DND-41 (cell line): Measurements from ENCODE around the gene RAB43.

Experiments
- ATAC-seq: fragments of 200-7000 bp; cut with Tn5 transposase; 3 replicates; pipeline ENCODE4 v1.9.1; 2021; ENCODE audit warnings: low read depth; ENCODE audit not compliant: insufficient read depth
- DNase-seq: peaks from one replicate; pipeline ENCODE4 v3.0.0-alpha.2; 2020
- H2AFZ ChIP-seq: 2 replicates; pipeline ENCODE4 v1.6.0; 2012; ENCODE audit warnings: low read depth, low read length
- H3K27ac ChIP-seq: 2 replicates; pipeline ENCODE4 v1.5.1; 2012; ENCODE audit warnings: low read length, inconsistent platforms
- H3K27me3 ChIP-seq: fragments of 200-600 bp; sonication (generic); 2 replicates; pipeline ENCODE4 v1.6.0; 2012; ENCODE audit warnings: low read length, mild to moderate bottlenecking, inconsistent platforms; ENCODE audit not compliant: insufficient read depth, poor library complexity
- H3K36me3 ChIP-seq: 2 replicates; pipeline ENCODE4 v1.5.1; 2012; ENCODE audit warnings: low read length, inconsistent platforms; ENCODE audit not compliant: insufficient read depth
- H3K4me1 ChIP-seq: 2 replicates; pipeline ENCODE4 v1.5.1; 2012; ENCODE audit warnings: mild to moderate bottlenecking, low read length; ENCODE audit not compliant: insufficient read depth
- H3K4me2 ChIP-seq: 2 replicates; pipeline ENCODE4 v1.6.0; 2012; ENCODE audit warnings: mild to moderate bottlenecking, moderate library complexity, low read length, inconsistent platforms; ENCODE audit not compliant: insufficient read depth
- H3K4me3 ChIP-seq, 2 experiments: fragments of 200-600 bp in 1 of 2; shearing (Covaris generic) in 1 of 2; 2 replicates each; pipeline ENCODE4 v1.5.1; 2012 to 2016; ENCODE audit warnings: inconsistent platforms in 2 of 2, low read length in 2 of 2, mild to moderate bottlenecking in 2 of 2, low read depth in 1 of 2, moderate library complexity in 1 of 2
- H3K79me2 ChIP-seq: 2 replicates; pipeline ENCODE4 v1.6.0; 2012; ENCODE audit warnings: low read length, inconsistent platforms; ENCODE audit not compliant: insufficient read depth
- H3K9ac ChIP-seq: 2 replicates; pipeline ENCODE4 v1.6.0; 2012; ENCODE audit warnings: low read depth, mild to moderate bottlenecking, inconsistent platforms, low read length, moderate library complexity
- H3K9me3 ChIP-seq: 2 replicates; pipeline ENCODE4 v1.5.1; 2012; ENCODE audit warnings: low read length, moderate library complexity, mild to moderate bottlenecking, inconsistent platforms; ENCODE audit not compliant: insufficient read depth, severe bottlenecking
- H4K20me1 ChIP-seq: 2 replicates; pipeline ENCODE4 v1.6.0; 2012; ENCODE audit warnings: low read length; ENCODE audit not compliant: insufficient read depth
- EZH2 ChIP-seq: IDR thresholded peaks from 3 replicates; pipeline ENCODE4 v1.6.1; 2012; ENCODE audit warnings: borderline replicate concordance, low read depth, mild to moderate bottlenecking, moderate library complexity, low read length, inconsistent platforms; ENCODE audit not compliant: severe bottlenecking
- TF ChIP-seq, protein P1 (sequence below): IDR thresholded peaks from 2 replicates; pipeline ENCODE4 v1.5.1; 2012; ENCODE audit warnings: borderline replicate concordance, low read length, moderate library complexity, mild to moderate bottlenecking; ENCODE audit not compliant: poor library complexity, severe bottlenecking; ENCODE audit errors: extremely low read depth

The RAB43 gene

GRCh38 chr3:129087138-129087702 is 34.4 kb downstream of the RAB43 start:
- Histone ChIP-seq H3K27me3 (no peaks in the 10 kb centered on the region), H2AFZ (no peak overlapping the region), H3K4me3 (no peak overlapping the region), H3K4me1 (no peaks in the 10 kb centered on the region), H3K9ac (no peak overlapping the region), H3K27ac (no peak overlapping the region), H3K79me2 (no peaks in the 10 kb centered on the region), H4K20me1 (no peaks in the 10 kb centered on the region), H3K9me3 (no peaks in the 10 kb centered on the region), H3K36me3 (peaks cover 11% of the 10 kb centered on the region), H3K4me2 (no peak overlapping the region)
- DNase-seq (no peak), ATAC-seq (no peak)
- no peak for TF ChIP-seq EZH2

DNA sequence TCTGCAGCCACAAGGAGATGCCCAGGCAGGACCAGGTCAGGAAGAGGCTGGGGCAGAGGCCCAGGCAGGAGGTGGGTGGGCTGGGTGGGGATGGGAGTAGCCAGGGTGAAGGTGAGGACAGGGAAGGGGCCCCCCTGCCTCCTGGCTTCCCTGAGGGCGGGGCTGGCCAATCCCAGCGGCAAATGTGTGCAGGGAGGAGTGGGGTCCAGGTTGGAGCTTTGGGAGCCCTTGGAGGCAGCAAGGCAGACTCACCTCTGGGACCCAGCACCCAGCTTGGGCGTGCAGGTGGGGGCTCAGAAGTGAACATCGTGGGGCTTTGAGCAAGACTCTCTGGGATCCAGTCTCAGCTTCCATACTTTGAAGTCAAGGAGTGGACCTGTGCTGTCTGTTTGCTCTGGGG is 35.8 kb downstream of the RAB43 start:
- H3K4me3 ChIP-seq: no peak overlapping the region
- H3K79me2 ChIP-seq: no peaks in the 10 kb centered on the region
- no peaks in the 10 kb centered on the region for H3K27me3 ChIP-seq
- H3K4me1 ChIP-seq: no peaks in the 10 kb centered on the region
- H3K9ac ChIP-seq: no peak overlapping the region
- no peaks in the 10 kb centered on the region for H3K36me3 ChIP-seq
- no peak overlapping the region for H3K4me2 ChIP-seq
- no peaks in the 10 kb centered on the region for H3K9me3 ChIP-seq
- TF ChIP-seq, protein P1, sequence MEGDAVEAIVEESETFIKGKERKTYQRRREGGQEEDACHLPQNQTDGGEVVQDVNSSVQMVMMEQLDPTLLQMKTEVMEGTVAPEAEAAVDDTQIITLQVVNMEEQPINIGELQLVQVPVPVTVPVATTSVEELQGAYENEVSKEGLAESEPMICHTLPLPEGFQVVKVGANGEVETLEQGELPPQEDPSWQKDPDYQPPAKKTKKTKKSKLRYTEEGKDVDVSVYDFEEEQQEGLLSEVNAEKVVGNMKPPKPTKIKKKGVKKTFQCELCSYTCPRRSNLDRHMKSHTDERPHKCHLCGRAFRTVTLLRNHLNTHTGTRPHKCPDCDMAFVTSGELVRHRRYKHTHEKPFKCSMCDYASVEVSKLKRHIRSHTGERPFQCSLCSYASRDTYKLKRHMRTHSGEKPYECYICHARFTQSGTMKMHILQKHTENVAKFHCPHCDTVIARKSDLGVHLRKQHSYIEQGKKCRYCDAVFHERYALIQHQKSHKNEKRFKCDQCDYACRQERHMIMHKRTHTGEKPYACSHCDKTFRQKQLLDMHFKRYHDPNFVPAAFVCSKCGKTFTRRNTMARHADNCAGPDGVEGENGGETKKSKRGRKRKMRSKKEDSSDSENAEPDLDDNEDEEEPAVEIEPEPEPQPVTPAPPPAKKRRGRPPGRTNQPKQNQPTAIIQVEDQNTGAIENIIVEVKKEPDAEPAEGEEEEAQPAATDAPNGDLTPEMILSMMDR: no peak
- TF ChIP-seq EZH2: no peak
- no peak for DNase-seq
- H4K20me1 ChIP-seq: no peaks in the 10 kb centered on the region
- no peak overlapping the region for H3K27ac ChIP-seq
- H2AFZ ChIP-seq: no peak overlapping the region
- no peak for ATAC-seq

DNA sequence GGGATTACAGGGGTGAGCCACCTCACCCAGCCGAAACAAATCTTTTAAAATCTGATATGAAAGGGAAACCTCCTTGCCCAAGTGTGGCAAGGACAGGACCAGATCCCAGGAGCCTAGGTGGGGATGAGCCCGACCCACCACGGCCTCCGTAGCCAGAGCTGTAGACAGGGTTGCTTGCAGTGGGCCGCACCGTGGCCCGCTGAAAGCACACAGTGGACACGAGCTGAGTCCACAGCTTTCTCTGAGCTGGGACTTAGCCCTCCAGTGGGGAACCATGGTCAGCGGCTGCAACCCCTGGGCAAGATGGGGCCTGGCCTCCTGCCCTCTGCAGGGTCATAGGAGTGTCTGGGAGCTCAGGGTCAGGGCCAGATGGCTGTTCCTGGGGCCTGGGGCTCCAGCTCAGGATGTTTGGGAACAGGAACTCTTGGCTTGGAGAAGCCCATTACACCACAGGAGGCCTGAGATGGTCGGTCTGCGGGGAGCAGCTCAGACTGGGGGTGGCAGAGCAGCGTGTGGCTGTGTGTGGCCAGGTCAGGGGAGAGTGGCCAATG is 36.4 kb downstream of the RAB43 start:
- Histone ChIP-seq H2AFZ (no peak overlapping the region), H3K4me2 (no peak overlapping the region), H3K4me1 (no peaks in the 10 kb centered on the region), H4K20me1 (no peaks in the 10 kb centered on the region), H3K9me3 (no peaks in the 10 kb centered on the region), H3K9ac (no peak overlapping the region), H3K27ac (no peak overlapping the region), H3K4me3 (no peak overlapping the region), H3K27me3 (no peaks in the 10 kb centered on the region), H3K79me2 (no peaks in the 10 kb centered on the region), H3K36me3 (no peaks in the 10 kb centered on the region)
- TF ChIP-seq, protein P1: no peak
- TF ChIP-seq EZH2: no peak
- ATAC-seq (no peak), DNase-seq (no peak)

GRCh38 chr3:129084501-129084900 is 37.1 kb downstream of the RAB43 start:
- no peak overlapping the region for H3K9ac ChIP-seq
- H3K9me3 ChIP-seq: no peaks in the 10 kb centered on the region
- H3K4me2 ChIP-seq: no peak overlapping the region
- DNase-seq: no peak
- no peak overlapping the region for H2AFZ ChIP-seq
- no peaks in the 10 kb centered on the region for H3K79me2 ChIP-seq
- ATAC-seq: no peak
- H3K4me1 ChIP-seq: no peaks in the 10 kb centered on the region
- no peaks in the 10 kb centered on the region for H3K36me3 ChIP-seq
- no peaks in the 10 kb centered on the region for H3K27me3 ChIP-seq
- no peaks in the 10 kb centered on the region for H4K20me1 ChIP-seq
- TF ChIP-seq EZH2: no peak
- TF ChIP-seq, protein P1: no peak
- H3K27ac ChIP-seq: no peak overlapping the region
- no peak overlapping the region for H3K4me3 ChIP-seq
